ENCODE measurements around the gene DPM1. TPM values are rescaled to one million over a fixed set of nuclear protein-coding genes. Genes with fewer than 3 reads are reported as not detected.

The DPM1 gene
- total RNA-seq, 2 donors from 2014 or later = 56.6 to 64.3 TPM

DNA sequence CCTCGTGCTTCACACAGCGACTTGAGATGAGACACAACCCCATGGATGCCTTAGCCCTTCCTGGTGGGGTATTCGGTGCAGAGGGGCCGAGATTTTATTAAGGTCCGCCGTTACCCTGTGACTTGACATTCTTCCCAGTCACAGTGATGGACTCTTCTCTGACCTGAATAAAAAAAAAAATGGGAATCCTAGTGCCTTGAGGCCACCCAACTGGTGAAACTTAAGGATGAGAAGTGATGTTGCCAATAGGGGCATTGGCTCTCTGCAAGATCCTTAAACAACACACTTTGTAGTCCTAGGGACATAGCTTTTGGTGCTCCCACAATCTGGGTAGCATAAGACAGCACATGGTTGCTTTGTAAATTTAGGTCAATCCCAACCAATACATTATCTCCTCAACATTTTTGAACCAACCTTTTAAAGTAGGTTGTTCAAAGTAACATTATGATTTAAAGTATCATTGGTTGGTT lies 26.3 kb downstream of the DPM1 start:
- Mint-ChIP-seq H3K27me3 (ENCODE audit: low read depth) (no peaks in the 10 kb centered on the region), H3K36me3 (ENCODE audit: insufficient read depth in 2 of 2) (peaks cover 12 to 32% of the 10 kb centered on the region in 2 donors), H3K9me3 (no peaks in the 10 kb centered on the region), H3K4me1 (ENCODE audit: low read depth) (peaks cover 38% of the 10 kb centered on the region), H3K27ac (peak overlapping the region; percentile 88), H3K4me3 (peak overlapping the region; percentile 85 to 86)
- DNase-seq (no peak), ATAC-seq (replicated peaks in 1 of 2) (no peak)

- Mint-ChIP-seq H3K36me3 (ENCODE audit: insufficient read depth in 2 of 2) (peaks cover 12 to 31% of the 10 kb centered on the region in 2 donors), H3K4me3 (peak within 1 kb of the TSS; percentile 94 to 98), H3K4me1 (ENCODE audit: low read depth) (peaks cover 44% of the 10 kb centered on the region), H3K9me3 (no peaks in the 10 kb centered on the region), H3K27me3 (ENCODE audit: low read depth) (no peaks in the 10 kb centered on the region), H3K27ac (peak within 1 kb of the TSS; percentile 91)
- DNase-seq = peak; percentile 90 to 91
- peak; percentile 78 to 80 for ATAC-seq (replicated peaks in 1 of 2)
Observed at GRCh38 chr20:50931306-50932015, 26.9 kb downstream of the DPM1 start, which contains the start of gene ADNP. ADNP (minus strand) TSS chr20:50931437; CDS start chr20:50903996, 27,441 bp downstream.

- no peaks in the 10 kb centered on the region for H3K9me3 Mint-ChIP-seq
- peak; percentile 47 to 59 for ATAC-seq (replicated peaks in 1 of 2)
- H3K4me3 Mint-ChIP-seq = peak overlapping the region; percentile 85 to 86
- H3K27ac Mint-ChIP-seq = peak overlapping the region; percentile 68
- no peaks in the 10 kb centered on the region for H3K27me3 Mint-ChIP-seq (ENCODE audit: low read depth)
- H3K4me1 Mint-ChIP-seq (ENCODE audit: low read depth) = peaks cover 46% of the 10 kb centered on the region
- no peak for DNase-seq
- peaks cover 12 to 33% of the 10 kb centered on the region in 2 donors for H3K36me3 Mint-ChIP-seq (ENCODE audit: insufficient read depth in 2 of 2)
Observed at GRCh38 chr20:50930976-50931305, 27.4 kb downstream of the DPM1 start.

DNA sequence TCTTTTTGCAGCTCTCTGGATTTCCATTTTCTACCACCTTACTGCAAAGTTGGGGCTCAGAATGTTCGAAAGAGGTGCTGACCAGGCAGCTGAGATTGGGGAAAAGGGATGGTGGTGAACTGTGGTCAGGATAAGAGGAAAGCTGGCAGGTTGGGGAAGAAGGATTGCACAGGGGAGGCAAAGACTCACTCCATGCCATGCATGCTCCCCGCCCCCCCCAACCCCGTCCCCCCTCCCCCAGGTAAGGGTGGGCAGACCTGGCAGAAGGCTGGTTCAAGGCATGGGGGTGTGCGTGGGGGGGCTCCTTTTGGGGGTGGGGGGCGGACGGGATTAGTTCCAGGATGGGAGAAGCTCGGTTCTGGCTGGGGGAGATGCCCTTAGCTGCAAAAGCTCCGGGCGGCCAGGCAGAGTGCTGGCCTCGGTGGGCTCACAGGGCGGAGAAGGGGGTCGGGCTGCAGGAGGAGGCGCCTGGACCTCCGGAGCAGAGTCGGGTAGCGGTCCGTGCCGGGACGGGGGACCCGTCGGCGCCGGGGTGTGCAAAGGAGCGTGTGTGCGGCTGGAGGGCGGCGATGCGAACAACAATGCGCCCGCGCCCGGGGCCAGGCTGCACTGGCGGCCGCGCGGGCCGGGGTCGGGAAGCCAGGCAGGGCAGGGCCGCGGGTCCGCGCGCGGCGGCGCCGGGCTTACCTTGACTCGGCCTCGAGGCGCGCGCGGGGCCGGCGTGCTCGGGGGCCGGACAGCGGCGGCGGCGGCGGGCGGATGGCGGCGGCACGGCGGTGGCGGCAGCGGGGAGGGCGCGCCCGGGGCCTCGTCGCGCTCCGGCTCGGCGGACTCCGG lies 28.0 kb downstream of the DPM1 start:
- Mint-ChIP-seq H3K27ac (peak overlapping the region; percentile 99), H3K9me3 (no peaks in the 10 kb centered on the region), H3K4me1 (ENCODE audit: low read depth) (peaks cover 52% of the 10 kb centered on the region), H3K4me3 (peak overlapping the region; percentile 94 to 98), H3K36me3 (ENCODE audit: insufficient read depth in 2 of 2) (peaks cover 12 to 38% of the 10 kb centered on the region in 2 donors), H3K27me3 (ENCODE audit: low read depth) (no peaks in the 10 kb centered on the region)
- peak in 1 of 2 donors; percentile 8 for ATAC-seq (replicated peaks in 1 of 2)
- peak; percentile 43 to 56 for DNase-seq

DNA sequence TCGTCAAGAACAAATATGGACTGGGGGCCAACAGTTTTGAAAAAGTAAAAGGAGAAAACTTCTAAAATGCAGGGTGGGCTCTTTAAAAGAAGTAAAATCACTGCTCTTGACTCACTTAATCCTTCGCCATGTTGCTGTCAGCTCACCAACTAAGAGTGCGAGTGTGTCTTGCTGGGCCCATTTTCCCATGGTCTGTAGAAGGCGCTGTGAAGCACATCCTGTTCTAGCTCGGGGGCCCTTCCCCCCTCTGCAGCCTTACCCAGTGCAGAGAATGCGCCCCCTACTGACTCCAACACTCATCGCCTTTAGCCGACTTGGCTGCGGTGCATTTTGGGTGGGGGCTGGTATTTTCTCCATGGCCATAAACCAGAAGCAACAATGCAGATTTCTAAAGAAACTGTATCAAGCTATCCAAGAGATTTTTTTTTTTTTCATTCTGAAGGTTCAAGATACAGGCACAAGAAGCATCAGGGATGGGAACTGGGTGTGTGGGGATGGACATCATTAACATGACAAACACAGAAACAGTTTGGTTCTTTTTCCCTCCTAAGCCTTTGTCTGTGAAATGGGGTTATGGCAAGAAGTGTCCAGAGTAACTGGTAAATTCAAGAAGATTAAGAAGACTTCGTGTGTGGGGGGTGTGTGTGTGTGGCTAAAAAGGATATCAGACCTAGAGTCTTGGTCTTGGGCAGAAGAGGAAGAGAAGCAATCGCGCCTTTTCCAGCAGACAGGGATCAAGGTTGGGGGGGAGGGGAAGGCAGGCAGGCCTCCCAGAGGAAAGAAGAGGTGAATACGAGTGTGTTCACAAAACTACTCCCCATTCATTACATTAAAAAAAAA lies 28.8 kb downstream of the DPM1 start:
- H3K9me3 Mint-ChIP-seq = no peaks in the 10 kb centered on the region
- peaks cover 12 to 41% of the 10 kb centered on the region in 2 donors for H3K36me3 Mint-ChIP-seq (ENCODE audit: insufficient read depth in 2 of 2)
- peaks cover 60% of the 10 kb centered on the region for H3K4me1 Mint-ChIP-seq (ENCODE audit: low read depth)
- ATAC-seq (replicated peaks in 1 of 2) = peak; percentile 72 to 76
- H3K27me3 Mint-ChIP-seq (ENCODE audit: low read depth) = no peaks in the 10 kb centered on the region
- peak overlapping the region; percentile 99 for H3K27ac Mint-ChIP-seq
- DNase-seq = peak; percentile 96
- peak overlapping the region; percentile 94 to 98 for H3K4me3 Mint-ChIP-seq

- DNase-seq (no peak), ATAC-seq (replicated peaks in 1 of 2) (no peak)
- Mint-ChIP-seq H3K9me3 (no peaks in the 10 kb centered on the region), H3K4me3 (peak overlapping the region; percentile 94 to 98), H3K4me1 (ENCODE audit: low read depth) (peaks cover 69% of the 10 kb centered on the region), H3K27me3 (ENCODE audit: low read depth) (no peaks in the 10 kb centered on the region), H3K27ac (peak overlapping the region; percentile 99), H3K36me3 (ENCODE audit: insufficient read depth in 2 of 2) (peaks cover 12 to 38% of the 10 kb centered on the region in 2 donors)
Observed at GRCh38 chr20:50928469-50928868, 29.9 kb downstream of the DPM1 start.

- Mint-ChIP-seq H3K4me1 (ENCODE audit: low read depth) (peaks cover 73% of the 10 kb centered on the region), H3K4me3 (no peak overlapping the region), H3K27me3 (ENCODE audit: low read depth) (no peaks in the 10 kb centered on the region), H3K36me3 (ENCODE audit: insufficient read depth in 2 of 2) (peaks cover 12 to 41% of the 10 kb centered on the region in 2 donors), H3K9me3 (no peaks in the 10 kb centered on the region), H3K27ac (peak overlapping the region; percentile 91)
- DNase-seq = no peak
- ATAC-seq (replicated peaks in 1 of 2) = no peak
Observed at GRCh38 chr20:50926530-50926929, 31.8 kb downstream of the DPM1 start.

GRCh38 chr20:50924261-50924920 lies 33.9 kb downstream of the DPM1 start:
- Mint-ChIP-seq H3K9me3 (no peaks in the 10 kb centered on the region), H3K4me3 (no peak overlapping the region), H3K4me1 (ENCODE audit: low read depth) (peaks cover 88% of the 10 kb centered on the region), H3K27me3 (ENCODE audit: low read depth) (no peaks in the 10 kb centered on the region), H3K27ac (no peak overlapping the region), H3K36me3 (ENCODE audit: insufficient read depth in 2 of 2) (peaks cover 5 to 40% of the 10 kb centered on the region in 2 donors)
- DNase-seq (no peak), ATAC-seq (replicated peaks in 1 of 2) (no peak)

GRCh38 chr20:50921803-50922501 lies 36.4 kb downstream of the DPM1 start:
- Mint-ChIP-seq H3K9me3 (no peaks in the 10 kb centered on the region), H3K4me1 (ENCODE audit: low read depth) (peaks cover 77% of the 10 kb centered on the region), H3K36me3 (ENCODE audit: insufficient read depth in 2 of 2) (peaks cover 2 to 26% of the 10 kb centered on the region in 2 donors), H3K27ac (peak overlapping the region; percentile 60), H3K4me3 (no peak overlapping the region), H3K27me3 (ENCODE audit: low read depth) (no peaks in the 10 kb centered on the region)
- ATAC-seq (replicated peaks in 1 of 2) (no peak), DNase-seq (no peak)

GRCh38 chr20:50920997-50921396 lies 37.3 kb downstream of the DPM1 start:
- H3K27me3 Mint-ChIP-seq (ENCODE audit: low read depth) = no peaks in the 10 kb centered on the region
- H3K36me3 Mint-ChIP-seq (ENCODE audit: insufficient read depth in 2 of 2) = peaks cover 2 to 22% of the 10 kb centered on the region in 2 donors
- H3K4me3 Mint-ChIP-seq = no peak overlapping the region
- ATAC-seq (replicated peaks in 1 of 2) = peak; percentile 83 to 87
- peaks cover 80% of the 10 kb centered on the region for H3K4me1 Mint-ChIP-seq (ENCODE audit: low read depth)
- H3K9me3 Mint-ChIP-seq = no peaks in the 10 kb centered on the region
- H3K27ac Mint-ChIP-seq = peak overlapping the region; percentile 60
- no peak for DNase-seq

GRCh38 chr20:50919567-50919966 lies 38.8 kb downstream of the DPM1 start:
- DNase-seq (no peak), ATAC-seq (replicated peaks in 1 of 2) (no peak)
- H3K9me3 Mint-ChIP-seq = no peaks in the 10 kb centered on the region
- H3K4me3 Mint-ChIP-seq = peak overlapping the region in 1 of 2 donors; percentile 13
- H3K27ac Mint-ChIP-seq = peak overlapping the region; percentile 30
- H3K36me3 Mint-ChIP-seq (ENCODE audit: insufficient read depth in 2 of 2) = peaks cover 2 to 14% of the 10 kb centered on the region in 2 donors
- H3K27me3 Mint-ChIP-seq (ENCODE audit: low read depth) = no peaks in the 10 kb centered on the region
- peaks cover 79% of the 10 kb centered on the region for H3K4me1 Mint-ChIP-seq (ENCODE audit: low read depth)

- no peaks in the 10 kb centered on the region for H3K9me3 Mint-ChIP-seq
- ATAC-seq (replicated peaks in 1 of 2) = no peak
- H3K27me3 Mint-ChIP-seq (ENCODE audit: low read depth) = no peaks in the 10 kb centered on the region
- peak overlapping the region; percentile 52 for H3K27ac Mint-ChIP-seq
- peaks cover 2 to 13% of the 10 kb centered on the region in 2 donors for H3K36me3 Mint-ChIP-seq (ENCODE audit: insufficient read depth in 2 of 2)
- no peak overlapping the region for H3K4me3 Mint-ChIP-seq
- H3K4me1 Mint-ChIP-seq (ENCODE audit: low read depth) = peaks cover 81% of the 10 kb centered on the region
- no peak for DNase-seq
Observed at GRCh38 chr20:50918403-50918802, 39.9 kb downstream of the DPM1 start.

All from activated T-cell treated with anti-CD3 and anti-CD28 coated beads, Interleukin-2, amount 50 U/mL, for 72 hours (primary cell).